Activated CD8-positive, alpha-beta memory T cell treated with anti-CD3 and anti-CD28 coated beads, Interleukin-2, amount 10 ng/mL, durations not matched to agents 7 days and 5 days (primary cell): Measurements from ENCODE around the gene C2CD2. TPM values are rescaled to one million over a fixed set of nuclear protein-coding genes. Genes with fewer than 3 reads are reported as not detected.
A peak's percentile ranks its signal among the peaks of the same experiment; 100 is the strongest.

Experiments used
- ATAC-seq: fragments of 150-1000 bp; cut with Tn5 transposase; one replicate; pipeline ENCODE4 v1.10.0; 2021; ENCODE audit warnings: moderate library complexity
- CTCF ChIA-PET: fragments of 350-600 bp; sonication (Branson Sonifier 250); formaldehyde crosslinking; loops from one replicate; lab custom pipeline; 2021; ENCODE audit warnings: antibody characterized with exemption; lab: Charles Lee
- DNase-seq: peaks from one replicate; pipeline ENCODE4 v3.0.0-alpha.2; 2020
- H3K27ac Mint-ChIP-seq: one replicate; pipeline ENCODE4 v1.8.0; 2021; ENCODE audit warnings: mild to moderate bottlenecking, mixed read lengths
- H3K27me3 Mint-ChIP-seq: one replicate; pipeline ENCODE4 v1.8.0; 2021; ENCODE audit warnings: mixed read lengths
- H3K36me3 Mint-ChIP-seq: one replicate; pipeline ENCODE4 v1.8.0; 2021; ENCODE audit warnings: mild to moderate bottlenecking, mixed read lengths
- H3K4me1 Mint-ChIP-seq: one replicate; pipeline ENCODE4 v1.8.0; 2021; ENCODE audit warnings: mixed read lengths
- H3K4me3 Mint-ChIP-seq: one replicate; pipeline ENCODE4 v1.8.0; 2021; ENCODE audit warnings: mild to moderate bottlenecking, moderate library complexity, mixed read lengths
- H3K9me3 Mint-ChIP-seq: one replicate; pipeline ENCODE4 v1.8.0; 2022; ENCODE audit warnings: low read depth, mixed read lengths
- total RNA-seq, 2 experiments: library from RNA; stranded (reverse); gene quantifications; one replicate each; pipeline ENCODE4 v1.2.3, GENCODE V29; 2021

The C2CD2 gene
- total RNA-seq, 2 experiments from 2014 or later: 6.4 to 10.7 TPM

- no peak overlapping the region for H3K4me3 Mint-ChIP-seq
These were observed 25.9 kb downstream of the C2CD2 start for GRCh38 chr21:41927727-41928409.

DNA sequence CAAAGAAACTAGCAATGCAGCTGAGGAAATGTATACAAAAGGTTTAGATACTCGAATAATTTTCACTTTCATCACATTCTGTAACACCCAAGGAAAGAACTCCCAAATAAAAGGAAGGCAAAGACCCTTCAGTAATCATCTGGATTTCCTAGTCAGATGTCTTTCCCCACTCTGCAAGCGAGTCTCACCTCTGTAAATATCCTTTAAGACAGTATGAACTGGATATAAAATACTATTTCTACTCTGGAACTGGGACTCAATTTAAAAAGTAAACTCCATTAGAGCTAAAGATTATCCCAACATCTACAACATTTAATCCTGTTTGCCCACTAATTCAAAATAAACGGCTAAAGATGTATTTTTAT is 27.0 kb downstream of the C2CD2 start:
- H3K27ac Mint-ChIP-seq: peak overlapping the region; percentile 97
- H3K27me3 Mint-ChIP-seq: peaks cover 3% of the 10 kb centered on the region
- DNase-seq (no peak), ATAC-seq (peak; percentile 37)
- peaks cover 3% of the 10 kb centered on the region for H3K36me3 Mint-ChIP-seq
- H3K9me3 Mint-ChIP-seq: no peaks in the 10 kb centered on the region
- H3K4me1 Mint-ChIP-seq: peaks cover 55% of the 10 kb centered on the region
- CTCF ChIA-PET: interaction anchor here (0.7 to 3.1 kb wide), 8 partner anchors 13 to 191 kb away, joined by 3 to 17 read pairs (median 3); partner anchors contain the start of gene PRDM15
- H3K4me3 Mint-ChIP-seq: peak overlapping the region; percentile 92

More at GRCh38 chr21:41927727-41928409, 25.9 kb downstream of the C2CD2 start:
- peaks cover 7% of the 10 kb centered on the region for H3K27me3 Mint-ChIP-seq
- H3K27ac Mint-ChIP-seq: peak overlapping the region; percentile 24
- DNase-seq (no peak), ATAC-seq (no peak)
- peaks cover 3% of the 10 kb centered on the region for H3K36me3 Mint-ChIP-seq
- no peaks in the 10 kb centered on the region for H3K9me3 Mint-ChIP-seq
- peaks cover 53% of the 10 kb centered on the region for H3K4me1 Mint-ChIP-seq
- CTCF ChIA-PET: no interaction called here

- Mint-ChIP-seq H3K27me3 (peaks cover 3% of the 10 kb centered on the region), H3K36me3 (peaks cover 3% of the 10 kb centered on the region), H3K4me1 (peaks cover 58% of the 10 kb centered on the region), H3K27ac (peak overlapping the region; percentile 97), H3K4me3 (peak overlapping the region; percentile 92), H3K9me3 (no peaks in the 10 kb centered on the region)
- DNase-seq (peak; percentile 51), ATAC-seq (peak; percentile 93)
- CTCF ChIA-PET: interaction anchor here (0.5 to 3.1 kb wide), 10 partner anchors 12 to 191 kb away, joined by 3 to 17 read pairs (median 3); partner anchors contain the start of gene PRDM15
These were observed 27.6 kb downstream of the C2CD2 start for GRCh38 chr21:41926117-41926806.

- Mint-ChIP-seq H3K27me3 (peaks cover 3% of the 10 kb centered on the region), H3K9me3 (no peaks in the 10 kb centered on the region), H3K4me3 (peak overlapping the region; percentile 92), H3K4me1 (peaks cover 58% of the 10 kb centered on the region), H3K36me3 (peaks cover 3% of the 10 kb centered on the region), H3K27ac (peak overlapping the region; percentile 97)
- DNase-seq (no peak), ATAC-seq (no peak)
- CTCF ChIA-PET: interaction anchor here (0.5 to 3.1 kb wide), 9 partner anchors 23 to 192 kb away, joined by 3 to 17 read pairs (median 3); partner anchors contain the start of gene PRDM15
These were observed 28.1 kb downstream of the C2CD2 start for GRCh38 chr21:41925767-41926116.

GRCh38 chr21:41924368-41924754 is 29.5 kb downstream of the C2CD2 start:
- Mint-ChIP-seq H3K4me1 (peaks cover 55% of the 10 kb centered on the region), H3K36me3 (peaks cover 3% of the 10 kb centered on the region), H3K4me3 (peak overlapping the region; percentile 30), H3K9me3 (no peaks in the 10 kb centered on the region), H3K27me3 (no peaks in the 10 kb centered on the region), H3K27ac (no peak overlapping the region)
- CTCF ChIA-PET: interaction anchor here (2.1 to 3.1 kb wide), 2 partner anchors 45 to 193 kb away, joined by 8 to 17 read pairs; partner anchors contain the start of gene PRDM15
- no peak for DNase-seq
- ATAC-seq: no peak

DNA sequence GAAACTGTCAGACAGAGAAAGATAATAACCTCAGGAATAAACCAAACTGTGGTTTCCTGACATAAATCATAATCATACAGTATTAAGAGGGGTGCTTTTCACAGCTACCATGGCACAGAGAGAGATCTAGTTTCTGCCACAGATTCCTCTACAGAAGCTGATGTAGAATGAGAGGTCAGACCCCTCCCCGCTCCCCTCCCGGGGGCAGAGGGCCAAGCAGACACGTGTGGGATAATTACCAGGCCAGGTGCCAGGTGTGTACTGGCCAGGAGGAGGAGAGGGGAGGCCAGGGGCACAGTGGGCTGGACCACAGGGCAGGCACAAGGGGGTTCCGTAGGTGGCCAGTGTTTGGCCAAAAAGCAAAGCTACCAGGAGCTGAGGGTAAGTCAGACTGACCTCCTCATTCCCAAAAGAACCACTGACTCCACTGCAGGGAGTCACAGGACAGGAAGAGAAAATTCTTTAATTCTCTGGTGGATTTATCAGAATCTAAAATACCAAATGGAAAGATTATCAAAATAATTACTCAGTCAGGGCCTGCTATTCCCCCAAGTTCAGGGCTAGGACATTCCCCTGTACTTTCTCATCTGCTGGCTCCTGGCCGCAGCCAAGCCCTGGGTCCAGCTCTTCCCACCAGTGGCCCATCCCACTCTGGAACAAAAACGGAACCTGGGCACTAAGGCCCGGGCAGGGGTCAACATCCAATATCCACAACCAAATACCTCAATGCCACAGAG is 30.0 kb downstream of the C2CD2 start:
- Mint-ChIP-seq H3K27me3 (no peaks in the 10 kb centered on the region), H3K36me3 (peaks cover 3% of the 10 kb centered on the region), H3K4me1 (peaks cover 52% of the 10 kb centered on the region), H3K27ac (no peak overlapping the region), H3K9me3 (no peaks in the 10 kb centered on the region), H3K4me3 (peak overlapping the region; percentile 15)
- CTCF ChIA-PET: interaction anchor here (0.6 to 3.1 kb wide), 4 partner anchors 24 to 194 kb away, joined by 3 to 17 read pairs (median 6); partner anchors contain the start of gene PRDM15
- no peak for DNase-seq
- peak; percentile 52 for ATAC-seq

GRCh38 chr21:41923186-41923585 is 30.6 kb downstream of the C2CD2 start:
- ATAC-seq (no peak), DNase-seq (no peak)
- Mint-ChIP-seq H3K9me3 (no peaks in the 10 kb centered on the region), H3K4me1 (peaks cover 48% of the 10 kb centered on the region), H3K27me3 (no peaks in the 10 kb centered on the region), H3K27ac (no peak overlapping the region), H3K4me3 (peak overlapping the region; percentile 15), H3K36me3 (peaks cover 3% of the 10 kb centered on the region)
- CTCF ChIA-PET: interaction anchor here (0.6 to 1.2 kb wide), 4 partner anchors 24 to 194 kb away, joined by 3 to 6 read pairs (median 4); no protein-coding TSS in a partner anchor

GRCh38 chr21:41921021-41921420 is 32.8 kb downstream of the C2CD2 start:
- CTCF ChIA-PET: no interaction called here
- Mint-ChIP-seq H3K4me3 (no peak overlapping the region), H3K4me1 (peaks cover 32% of the 10 kb centered on the region), H3K36me3 (peaks cover 5% of the 10 kb centered on the region), H3K27me3 (no peaks in the 10 kb centered on the region), H3K9me3 (no peaks in the 10 kb centered on the region), H3K27ac (no peak overlapping the region)
- no peak for DNase-seq
- ATAC-seq: no peak

DNA sequence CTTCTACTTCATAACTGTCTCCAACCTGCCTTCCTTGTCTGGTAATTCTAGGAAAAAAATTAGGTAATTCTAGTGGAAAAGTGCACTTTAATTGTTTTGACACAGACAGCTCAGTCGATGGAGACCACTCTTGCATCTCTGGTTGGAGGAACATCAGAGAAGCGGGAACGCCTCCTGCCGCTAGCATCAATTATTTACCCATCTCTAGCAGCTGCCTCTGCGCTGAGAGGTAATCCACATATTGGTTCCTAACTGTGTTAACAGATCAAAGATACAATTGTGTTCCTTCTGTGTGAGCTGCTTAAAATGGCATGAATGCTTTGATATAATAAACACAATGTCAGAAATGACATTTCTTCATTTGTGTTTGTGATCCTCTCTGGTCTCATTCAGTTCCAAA is 33.3 kb downstream of the C2CD2 start:
- H3K4me1 Mint-ChIP-seq: peaks cover 26% of the 10 kb centered on the region
- no peaks in the 10 kb centered on the region for H3K27me3 Mint-ChIP-seq
- ATAC-seq (no peak), DNase-seq (no peak)
- no peak overlapping the region for H3K27ac Mint-ChIP-seq
- peaks cover 6% of the 10 kb centered on the region for H3K36me3 Mint-ChIP-seq
- no peak overlapping the region for H3K4me3 Mint-ChIP-seq
- CTCF ChIA-PET: no interaction called here
- no peaks in the 10 kb centered on the region for H3K9me3 Mint-ChIP-seq

DNA sequence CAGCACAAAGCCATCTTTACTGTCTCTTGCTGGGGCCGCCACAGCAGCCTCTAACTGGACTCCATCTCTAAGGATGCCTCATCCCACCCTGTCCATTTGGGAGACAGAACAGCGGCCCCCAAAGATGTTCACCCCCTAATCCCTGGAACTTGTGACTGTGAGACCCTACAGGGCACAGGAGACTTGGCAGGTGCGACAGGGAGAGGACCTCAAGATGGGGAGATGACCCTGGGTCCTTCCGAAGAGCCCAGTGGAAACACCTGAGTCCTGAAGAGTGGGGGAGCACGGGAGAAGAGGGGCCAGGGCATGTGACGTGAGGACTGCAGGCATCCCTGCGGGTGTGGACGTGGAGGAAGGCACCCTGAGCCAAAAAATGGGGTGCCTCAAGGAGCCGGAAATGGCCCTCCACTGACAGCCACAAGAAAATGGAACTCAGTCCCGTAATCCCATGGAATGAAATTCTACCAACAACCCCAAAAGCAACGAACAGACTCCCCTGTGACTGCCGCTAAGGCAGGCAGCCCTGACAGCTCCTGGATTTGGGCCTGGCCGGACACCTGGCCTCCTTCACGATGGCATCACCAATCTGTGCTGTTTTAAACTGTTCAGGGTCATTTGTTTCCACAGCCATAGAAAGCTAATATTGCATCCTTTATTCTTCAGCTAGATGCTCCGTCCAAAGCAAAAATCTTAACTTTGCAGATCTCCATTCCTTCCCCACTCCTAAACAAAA is 34.0 kb downstream of the C2CD2 start:
- H3K4me1 Mint-ChIP-seq: peaks cover 21% of the 10 kb centered on the region
- H3K27ac Mint-ChIP-seq: no peak overlapping the region
- ATAC-seq (no peak), DNase-seq (no peak)
- H3K36me3 Mint-ChIP-seq: peaks cover 6% of the 10 kb centered on the region
- CTCF ChIA-PET: no interaction called here
- no peak overlapping the region for H3K4me3 Mint-ChIP-seq
- H3K27me3 Mint-ChIP-seq: no peaks in the 10 kb centered on the region
- H3K9me3 Mint-ChIP-seq: no peaks in the 10 kb centered on the region

GRCh38 chr21:41918561-41919358 is 35.1 kb downstream of the C2CD2 start:
- CTCF ChIA-PET: no interaction called here
- H3K27me3 Mint-ChIP-seq: no peaks in the 10 kb centered on the region
- ATAC-seq: no peak
- H3K27ac Mint-ChIP-seq: no peak overlapping the region
- H3K9me3 Mint-ChIP-seq: no peaks in the 10 kb centered on the region
- H3K4me3 Mint-ChIP-seq: no peak overlapping the region
- no peak for DNase-seq
- peaks cover 12% of the 10 kb centered on the region for H3K4me1 Mint-ChIP-seq
- H3K36me3 Mint-ChIP-seq: peaks cover 6% of the 10 kb centered on the region

DNA sequence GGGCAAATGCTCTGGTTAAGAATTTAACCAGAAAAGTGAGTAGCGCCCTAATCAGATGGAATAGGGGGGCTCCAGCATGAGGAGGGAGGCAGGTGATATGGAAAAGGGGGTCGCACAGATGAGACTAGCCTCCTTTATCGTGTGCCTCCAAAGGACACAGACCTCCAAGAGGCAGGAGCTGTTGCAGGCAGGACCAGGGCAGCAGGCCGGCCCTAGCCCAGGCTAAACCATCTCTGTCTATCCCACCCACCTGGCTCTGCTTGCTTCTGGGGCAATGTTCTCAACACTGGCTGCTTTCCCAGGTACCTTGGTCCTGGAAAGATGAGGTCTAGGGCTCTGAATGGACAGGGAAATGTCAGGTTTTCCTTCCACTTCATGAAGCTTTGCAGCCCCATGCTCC is 36.3 kb downstream of the C2CD2 start:
- Mint-ChIP-seq H3K27ac (no peak overlapping the region), H3K27me3 (no peaks in the 10 kb centered on the region), H3K4me1 (peaks cover 4% of the 10 kb centered on the region), H3K9me3 (no peaks in the 10 kb centered on the region), H3K4me3 (no peak overlapping the region), H3K36me3 (peaks cover 3% of the 10 kb centered on the region)
- DNase-seq (no peak), ATAC-seq (no peak)
- CTCF ChIA-PET: interaction anchor here (1.2 to 1.7 kb wide), 2 partner anchors 15 to 101 kb away, joined by 5 to 6 read pairs; no protein-coding TSS in a partner anchor
